GM21390 (cell line): ENCODE measurements around the gene PRSS33.

Source experiments
- ATAC-seq: cut with Tn5 transposase; IDR thresholded peaks from one replicate; pipeline ENCODE4 v1.9.1; 2021; ENCODE audit not compliant: unreplicated experiment

Gene PRSS33

GRCh38 chr16:2821487-2822157, 34.3 kb upstream of the PRSS33 start:
- no peak for ATAC-seq

GRCh38 chr16:2820836-2821486, 33.6 kb upstream of the PRSS33 start:
- no peak for ATAC-seq

- ATAC-seq = no peak
Observed at GRCh38 chr16:2819939-2820835, 32.8 kb upstream of the PRSS33 start.

GRCh38 chr16:2819179-2819938, 32.0 kb upstream of the PRSS33 start:
- ATAC-seq = no peak

GRCh38 chr16:2818272-2818876, 31.0 kb upstream of the PRSS33 start:
- no peak for ATAC-seq

- ATAC-seq = no peak
Observed at GRCh38 chr16:2817340-2818271, 30.2 kb upstream of the PRSS33 start.

GRCh38 chr16:2816751-2817339, 29.5 kb upstream of the PRSS33 start, which contains the start of gene PRSS21:
PRSS21 (plus strand) TSS chr16:2817237; CDS start chr16:2817269, 32 bp downstream.
- ATAC-seq = no peak

GRCh38 chr16:2815299-2815771, 28.0 kb upstream of the PRSS33 start:
- no peak for ATAC-seq

- ATAC-seq = no peak
Observed at GRCh38 chr16:2814551-2815298, 27.4 kb upstream of the PRSS33 start.

- ATAC-seq = no peak
Observed at GRCh38 chr16:2813771-2814221, 26.4 kb upstream of the PRSS33 start.

GRCh38 chr16:2811703-2812471, 24.5 kb upstream of the PRSS33 start:
- no peak for ATAC-seq

GRCh38 chr16:2810651-2811050, 23.3 kb upstream of the PRSS33 start:
- ATAC-seq = no peak

GRCh38 chr16:2809149-2809760, 21.9 kb upstream of the PRSS33 start:
- ATAC-seq = no peak

- ATAC-seq = no peak
Observed at GRCh38 chr16:2808181-2808580, 20.8 kb upstream of the PRSS33 start.

GRCh38 chr16:2806286-2806685, 18.9 kb upstream of the PRSS33 start:
- no peak for ATAC-seq

- ATAC-seq = no peak
Observed at GRCh38 chr16:2804728-2805127, 17.4 kb upstream of the PRSS33 start.
